NCI-H748 (cell line): ENCODE measurements around the gene ABCC3.
"Not testable (repeated sequence)": the region's sequence is repeated elsewhere in the genome, so short reads cannot be mapped to it uniquely, and the experiment has no call there.

ENCODE experiments used
- DNase-seq: peaks from one replicate; lab custom pipeline; 2025; ENCODE audit not compliant: unreplicated experiment; lab: John Stamatoyannopoulos, UW

ABCC3 gene

DNA sequence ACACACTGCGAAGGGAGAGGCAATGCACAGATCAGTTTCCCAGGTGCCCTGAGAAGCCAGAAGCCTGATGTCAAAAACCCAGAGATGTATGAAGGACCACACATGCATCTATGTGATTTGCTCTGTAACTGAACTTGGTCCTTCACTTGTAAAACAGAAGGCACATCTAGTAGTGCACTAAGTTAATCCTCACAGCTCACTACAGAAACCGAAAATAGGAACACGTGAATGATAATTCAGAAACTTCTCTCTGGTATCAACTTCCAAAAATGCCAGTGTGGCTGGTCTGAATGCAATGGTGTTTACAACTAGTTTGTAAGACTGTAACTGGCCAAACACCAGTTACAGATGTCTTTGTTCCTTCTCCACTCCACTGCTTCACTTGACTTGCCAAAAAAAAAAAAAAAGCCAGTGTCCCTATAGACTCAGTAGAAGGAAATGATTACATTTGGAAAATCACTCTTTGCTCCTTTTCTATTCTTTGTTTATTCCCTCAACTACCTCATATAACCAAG, 61.7 kb downstream of the ABCC3 start:
- DNase-seq = no peak

DNA sequence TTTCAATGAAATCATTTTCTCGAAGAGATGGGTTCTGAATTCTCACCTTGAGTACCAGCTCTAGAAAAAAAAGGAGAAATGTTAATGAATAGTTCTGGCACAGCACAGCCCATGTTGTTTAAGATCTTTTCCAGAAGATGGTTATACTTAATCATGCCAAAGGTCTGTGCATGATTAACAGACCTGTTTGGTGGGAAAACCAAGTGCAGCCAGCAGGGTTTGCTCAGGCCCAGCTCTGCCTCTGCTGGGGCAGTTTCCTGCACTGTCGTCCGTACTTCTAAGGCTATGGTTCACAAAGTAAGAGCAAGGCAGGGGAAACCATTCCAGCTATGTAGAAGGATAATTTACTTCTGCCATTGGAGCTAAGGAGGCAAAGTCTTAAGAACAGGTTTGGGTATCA, 62.4 kb downstream of the ABCC3 start:
- DNase-seq = no peak

DNA sequence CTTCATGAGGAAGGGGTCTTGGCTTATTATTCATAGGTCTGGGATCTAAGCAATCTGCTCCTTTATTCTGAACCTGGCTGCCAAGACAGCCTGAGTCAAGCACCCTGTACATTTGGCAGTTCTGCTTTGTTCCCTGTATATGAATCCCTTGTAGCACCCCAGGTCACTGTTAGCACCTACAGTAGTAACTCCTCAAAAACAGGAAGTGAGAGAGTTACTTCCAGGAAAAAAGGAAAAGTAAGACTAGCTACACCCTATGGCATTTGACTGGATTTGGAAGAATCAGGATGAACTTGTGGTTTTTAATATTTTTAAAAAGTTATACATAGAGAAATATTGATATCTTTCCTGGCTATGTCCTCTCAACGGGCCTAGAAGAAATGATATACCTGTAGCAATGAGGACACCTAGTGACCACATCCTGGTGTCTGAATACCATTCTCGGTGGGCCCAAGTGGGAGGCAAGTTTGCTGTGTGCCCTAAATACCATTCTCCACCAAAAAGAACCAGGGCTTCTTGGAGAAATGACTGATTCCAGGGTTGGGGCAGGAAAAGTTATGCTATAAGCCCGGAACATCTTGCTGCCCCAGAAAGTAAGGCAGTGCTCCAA, 63.1 kb downstream of the ABCC3 start:
- DNase-seq = no peak

DNA sequence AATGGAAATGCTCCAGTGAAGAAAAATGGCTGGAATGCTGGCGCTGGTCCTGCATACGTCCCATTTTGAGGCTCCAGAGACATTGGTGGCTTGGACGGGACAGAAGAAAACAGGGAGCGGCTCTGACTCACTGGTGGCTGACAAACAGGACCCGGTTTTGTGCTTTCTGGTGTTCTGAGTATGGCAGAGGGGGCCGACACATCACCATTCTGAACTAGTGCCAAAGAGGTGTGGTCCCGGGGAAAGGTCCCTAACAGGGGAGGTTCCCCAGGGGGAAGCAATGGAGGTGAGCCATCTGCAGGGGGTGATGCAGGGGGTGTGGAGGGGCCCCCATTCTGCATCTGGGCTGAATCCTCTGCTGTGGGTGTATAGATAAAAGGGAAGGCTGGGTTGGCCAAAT, 64.7 kb downstream of the ABCC3 start:
- DNase-seq = no peak

DNA sequence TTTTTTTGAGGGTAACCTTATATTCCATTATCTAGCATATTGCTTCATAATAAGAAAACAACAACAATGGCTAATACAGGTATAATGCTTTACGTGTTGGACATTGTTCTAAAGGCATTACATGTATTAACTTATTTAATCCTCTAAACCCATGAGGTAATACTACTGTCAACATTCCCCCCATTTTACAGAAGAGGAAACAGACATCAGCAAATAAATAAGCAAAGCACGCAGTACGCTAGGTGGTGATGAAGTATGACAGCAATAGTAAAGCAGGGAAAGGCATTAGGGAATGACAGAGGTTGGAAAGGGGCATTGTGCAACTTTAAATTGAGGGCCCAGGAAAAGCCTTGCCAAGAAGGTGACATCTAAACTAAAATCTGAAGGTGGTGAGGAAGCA, 68.5 kb downstream of the ABCC3 start:
- no peak for DNase-seq

DNA sequence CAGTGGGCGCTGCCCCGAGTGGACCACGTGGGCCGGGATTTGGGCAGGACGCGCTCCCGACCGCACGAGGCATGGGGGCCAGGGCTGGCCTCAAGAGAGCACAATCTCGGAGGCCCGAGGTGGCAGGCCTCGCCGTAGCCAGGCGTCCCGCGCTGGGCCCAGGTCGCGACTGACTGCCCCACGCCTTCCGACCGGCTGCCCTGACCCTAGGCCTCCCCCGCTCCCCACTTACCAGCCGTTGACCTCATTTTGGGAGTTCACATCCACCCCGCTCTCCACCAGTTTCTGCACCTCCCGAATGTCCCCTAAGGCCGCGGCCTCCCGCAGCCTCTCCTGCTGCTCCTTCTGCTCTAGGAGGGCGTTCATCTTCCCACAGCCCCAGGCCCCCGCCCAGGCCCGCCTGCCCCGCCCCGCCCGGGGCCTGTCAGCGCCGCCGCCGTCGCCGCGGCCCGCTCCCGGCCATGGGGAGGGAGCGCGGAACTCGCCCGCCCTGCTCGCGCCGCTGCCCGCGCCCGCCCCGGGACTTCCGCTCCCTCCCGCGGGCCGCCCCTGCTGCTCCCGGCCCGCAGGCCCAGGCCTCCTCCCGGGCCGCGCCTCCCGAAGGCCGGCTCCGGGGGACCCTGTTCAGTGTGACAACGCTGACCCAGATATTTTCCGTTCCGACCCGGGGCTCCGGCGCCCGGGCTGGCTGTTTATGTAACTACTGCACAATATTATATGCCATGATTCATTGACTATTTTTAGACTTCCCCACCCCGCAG, 72.8 kb downstream of the ABCC3 start, which contains the start of gene ANKRD40:
TSS of gene ANKRD40 (minus strand) at position 626 of the 761 bp plus-strand sequence. CDS start at position 366, 260 bp downstream.
- DNase-seq = peak; percentile 91

DNA sequence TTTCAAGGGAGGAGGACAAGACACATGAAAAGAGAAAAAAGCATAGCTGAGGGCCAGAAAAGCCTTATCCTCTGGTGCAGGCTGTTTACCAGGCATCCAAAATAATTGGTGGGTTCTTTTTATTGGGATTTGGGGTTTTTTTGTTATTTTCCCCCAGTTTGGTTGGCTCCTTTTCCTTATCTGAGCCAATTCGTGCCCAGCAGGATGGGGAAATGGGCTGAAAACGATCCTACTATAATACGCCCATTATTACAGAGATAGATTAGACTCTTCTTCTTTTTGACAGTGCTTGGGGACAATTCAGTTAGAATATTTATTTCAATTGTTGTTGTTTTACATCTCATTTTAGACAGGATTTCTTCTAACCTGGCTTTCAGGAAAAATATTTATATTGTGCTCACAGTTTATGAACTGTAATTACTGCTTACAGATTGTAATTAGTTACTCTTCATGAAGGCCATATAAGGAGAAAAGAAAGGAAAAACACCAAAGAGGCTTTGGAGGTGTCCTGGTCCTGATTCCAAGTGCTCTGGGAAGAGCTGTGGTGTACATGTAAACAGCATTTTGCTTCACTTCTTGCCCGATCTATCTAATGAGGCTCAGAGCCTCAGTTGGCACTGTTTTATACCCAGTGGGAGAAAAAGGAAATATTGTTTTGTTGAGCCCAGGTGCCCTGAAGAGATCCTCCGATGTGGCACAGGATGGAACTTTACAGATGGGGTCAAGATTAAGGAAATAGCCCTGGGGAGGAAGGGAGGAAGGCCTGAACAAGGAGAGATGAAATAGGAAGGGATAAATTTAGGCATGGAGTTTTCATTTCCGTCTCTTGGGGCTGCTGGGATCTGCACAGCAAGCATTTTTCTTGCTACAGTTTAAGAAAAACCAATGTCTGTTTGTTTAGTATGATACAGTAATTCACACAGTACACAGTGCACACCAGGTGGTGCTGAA, 73.6 kb downstream of the ABCC3 start:
- DNase-seq = peak; percentile 38

DNA sequence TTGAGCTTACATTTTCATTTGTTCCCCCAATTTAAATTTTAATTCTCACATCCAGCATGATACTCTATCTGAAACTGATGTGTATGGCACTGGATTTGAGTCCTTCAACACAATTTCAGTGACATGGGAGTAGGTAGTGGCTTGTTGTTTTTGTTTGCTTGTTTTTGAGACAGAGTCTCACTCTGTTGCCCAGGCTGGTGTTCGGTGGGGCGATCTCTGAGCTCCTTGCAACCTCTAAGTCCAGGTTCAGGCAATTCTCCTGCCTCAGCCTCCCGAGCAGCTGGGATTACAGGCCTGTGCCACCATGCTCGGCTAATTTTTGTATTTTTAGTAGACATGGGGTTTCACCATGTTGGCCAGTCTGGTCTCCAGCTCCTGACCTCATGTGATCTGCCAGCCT, 74.4 kb downstream of the ABCC3 start:
- DNase-seq = not testable (repeated sequence)

DNA sequence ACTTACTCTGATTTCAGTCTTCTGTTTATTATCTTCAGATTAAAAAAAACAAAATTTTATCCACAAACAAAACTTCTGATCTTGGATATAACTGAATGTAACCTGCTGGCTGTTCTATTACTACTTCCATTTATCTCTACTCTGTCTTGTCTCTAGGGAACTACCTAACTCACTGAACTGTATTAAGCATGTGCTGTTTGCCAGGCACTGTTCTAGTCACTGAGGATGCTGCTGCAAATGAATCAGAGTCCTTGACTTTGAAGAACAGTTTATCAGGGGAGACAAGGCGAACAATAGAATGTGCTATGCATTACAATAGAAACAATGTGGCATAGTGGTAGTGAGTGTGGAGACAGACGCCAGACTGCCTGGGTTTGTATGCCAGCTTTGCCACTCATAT, 75.3 kb downstream of the ABCC3 start:
- no peak for DNase-seq

DNA sequence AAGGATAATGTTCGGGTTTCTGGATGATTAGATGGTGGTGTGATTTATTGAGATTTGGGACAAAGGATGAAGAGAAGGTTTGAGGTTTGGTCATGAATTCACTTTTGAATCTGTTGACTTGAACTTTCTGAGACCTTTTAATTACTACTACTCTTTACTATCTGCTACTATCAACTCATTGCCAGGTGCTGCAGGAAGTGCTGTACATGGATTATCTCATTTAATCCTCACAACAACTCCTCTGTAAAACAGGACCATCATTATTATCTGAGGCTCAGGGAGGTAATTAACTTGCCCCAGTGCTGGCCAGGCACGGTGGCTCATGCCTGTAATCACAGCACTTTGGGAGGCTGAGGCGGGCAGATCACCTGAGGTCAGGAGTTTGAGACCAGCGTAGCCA, 76.0 kb downstream of the ABCC3 start:
- no peak for DNase-seq

DNA sequence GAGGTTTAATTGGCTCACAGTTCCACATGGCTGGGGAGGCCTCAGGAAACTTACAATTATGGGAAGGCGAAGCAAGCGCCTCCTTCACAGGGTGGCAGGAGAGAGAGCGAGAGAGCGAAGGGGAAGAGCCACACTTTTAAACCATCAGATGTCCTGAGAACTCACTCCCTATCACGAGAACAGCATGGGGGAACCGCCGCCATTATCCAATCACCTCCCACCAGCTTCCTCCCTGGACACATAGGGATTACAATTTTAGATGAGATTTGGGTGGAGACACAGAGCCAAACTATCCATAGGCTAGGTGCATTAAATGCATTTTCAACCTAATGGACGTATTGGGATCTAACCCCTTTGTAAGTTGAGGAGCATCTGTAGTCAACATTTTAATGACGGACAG, 78.0 kb downstream of the ABCC3 start:
- DNase-seq = no peak

DNA sequence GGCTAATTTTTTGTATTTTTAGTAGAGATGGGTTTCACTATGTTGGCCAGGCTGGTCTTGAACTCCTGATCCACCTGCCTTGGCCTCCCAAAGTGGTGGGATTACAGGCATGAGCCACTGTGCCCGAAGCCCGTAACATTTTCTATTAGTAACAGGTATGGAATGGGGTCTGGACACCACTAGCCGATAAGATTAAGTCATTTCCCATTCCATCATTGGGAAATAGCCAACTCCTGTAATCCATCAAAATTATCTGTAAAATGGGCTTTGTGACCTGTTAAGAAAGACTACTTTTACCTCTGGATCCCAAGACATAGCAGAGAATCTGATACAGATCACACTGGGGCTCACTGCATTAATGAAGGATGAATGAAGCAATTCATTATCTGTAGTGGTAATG, 80.8 kb downstream of the ABCC3 start:
- no peak for DNase-seq

DNA sequence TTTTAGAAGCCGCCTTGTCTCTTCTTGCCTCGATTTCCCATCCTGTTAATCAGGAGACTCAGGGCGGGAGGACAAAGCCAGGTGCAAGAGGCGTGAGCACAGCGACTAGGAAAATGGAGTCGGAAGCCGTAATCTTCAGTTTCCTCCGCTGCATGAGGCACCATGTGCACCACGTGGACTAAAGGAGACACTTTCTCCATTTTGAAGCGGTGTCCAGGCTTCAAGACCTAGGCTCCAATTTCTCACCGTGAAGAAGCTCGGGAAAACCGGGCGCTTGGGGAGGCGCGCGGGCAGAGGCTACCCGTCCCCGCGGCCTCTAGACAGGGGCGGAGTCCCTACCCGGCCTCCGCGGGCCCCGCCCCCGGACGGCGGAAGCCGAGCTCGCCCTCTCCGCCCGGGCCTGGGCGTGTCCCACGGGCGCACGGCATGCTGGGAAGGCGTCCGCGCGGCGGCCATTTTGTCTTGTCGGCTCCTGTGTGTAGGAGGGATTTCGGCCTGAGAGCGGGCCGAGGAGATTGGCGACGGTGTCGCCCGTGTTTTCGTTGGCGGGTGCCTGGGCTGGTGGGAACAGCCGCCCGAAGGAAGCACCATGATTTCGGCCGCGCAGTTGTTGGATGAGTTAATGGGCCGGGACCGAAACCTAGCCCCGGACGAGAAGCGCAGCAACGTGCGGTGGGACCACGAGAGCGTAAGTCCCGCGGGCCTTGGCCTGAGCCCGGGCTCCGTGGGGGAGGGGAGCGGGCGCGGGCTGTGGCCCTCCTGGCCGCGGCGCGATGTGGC, 84.7 kb downstream of the ABCC3 start, which contains the start of gene LUC7L3:
TSS of gene LUC7L3 (plus strand) at position 460 of the 780 bp plus-strand sequence. CDS start at position 590, 130 bp downstream.
- peak; percentile 96 for DNase-seq

DNA sequence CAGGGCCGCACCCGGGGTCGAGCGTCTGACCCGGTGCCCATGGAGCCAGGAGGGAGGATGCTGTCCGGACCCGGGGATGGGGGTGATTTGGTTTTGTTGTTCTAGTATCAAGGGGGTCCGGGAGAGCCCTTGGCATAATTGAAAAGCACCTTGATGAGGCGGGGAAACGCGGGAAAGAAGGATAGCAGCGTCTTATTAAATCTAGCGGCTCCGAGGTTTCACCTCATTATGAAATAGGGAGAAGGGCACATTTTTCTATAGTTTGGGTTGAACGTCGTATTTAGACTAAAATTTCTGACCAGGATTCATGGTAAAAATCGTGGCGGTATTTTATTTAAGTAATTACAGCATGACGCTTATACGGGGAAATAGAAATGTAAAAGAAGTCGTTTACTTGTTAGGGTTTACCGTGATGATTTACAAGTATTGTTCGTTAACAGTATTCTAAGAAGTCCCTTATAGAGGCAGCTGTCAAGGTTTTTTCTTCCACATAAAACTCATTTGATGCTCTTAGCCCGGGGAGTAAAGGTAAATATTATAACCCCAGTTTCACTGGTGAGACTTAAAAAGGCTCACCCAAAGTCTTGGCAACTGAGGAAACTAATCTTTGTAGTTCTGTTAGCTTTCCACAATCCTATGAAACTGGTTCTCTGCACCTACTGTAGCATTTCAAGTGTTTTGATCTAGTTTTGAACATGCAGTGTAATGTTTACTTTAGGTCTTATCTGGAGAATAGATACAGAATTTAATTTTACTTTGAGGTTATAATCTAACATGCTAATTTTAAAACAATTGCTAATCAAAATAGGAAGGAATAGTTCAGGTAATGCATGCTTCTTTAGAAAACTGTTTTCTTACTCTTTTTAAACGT, 85.5 kb downstream of the ABCC3 start:
- DNase-seq = peak; percentile 73

DNA sequence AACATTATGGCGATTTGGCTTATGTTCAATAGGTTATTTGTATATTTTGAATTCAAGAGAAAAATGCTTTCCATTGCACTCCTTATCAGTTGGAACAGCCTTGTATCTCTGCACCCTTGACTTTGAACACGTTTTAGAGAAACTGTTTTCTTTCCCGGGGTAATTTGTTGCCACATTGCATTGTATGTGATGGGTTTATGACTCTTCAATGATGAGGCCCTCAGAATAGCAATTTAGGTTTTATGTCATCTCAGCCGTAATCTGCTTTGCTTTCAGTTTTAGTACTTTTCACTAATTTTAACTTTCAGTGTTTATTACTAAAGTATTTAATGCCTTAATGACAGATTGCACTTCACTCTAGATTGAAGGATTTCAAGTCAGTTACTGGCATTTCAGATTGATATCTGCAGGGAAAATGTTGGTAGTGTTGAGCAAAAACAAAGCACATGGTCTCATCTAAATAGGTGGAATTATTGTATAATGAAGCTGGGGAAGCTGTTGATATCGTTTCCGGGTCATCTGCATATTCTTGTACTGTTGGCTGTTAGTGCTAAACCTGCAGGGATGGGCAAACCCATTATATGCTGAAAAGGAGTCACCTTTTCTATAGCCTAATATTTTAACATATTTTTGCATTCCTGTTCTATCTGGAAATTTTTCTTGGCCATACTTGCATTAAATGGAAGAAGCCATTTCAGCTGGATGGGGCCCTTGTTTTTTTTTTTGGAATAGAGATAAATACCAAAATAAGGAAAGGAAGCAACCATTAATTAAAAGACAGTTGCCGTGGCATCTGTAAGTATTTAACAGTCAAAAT, 86.7 kb downstream of the ABCC3 start:
- DNase-seq = peak; percentile 7

DNA sequence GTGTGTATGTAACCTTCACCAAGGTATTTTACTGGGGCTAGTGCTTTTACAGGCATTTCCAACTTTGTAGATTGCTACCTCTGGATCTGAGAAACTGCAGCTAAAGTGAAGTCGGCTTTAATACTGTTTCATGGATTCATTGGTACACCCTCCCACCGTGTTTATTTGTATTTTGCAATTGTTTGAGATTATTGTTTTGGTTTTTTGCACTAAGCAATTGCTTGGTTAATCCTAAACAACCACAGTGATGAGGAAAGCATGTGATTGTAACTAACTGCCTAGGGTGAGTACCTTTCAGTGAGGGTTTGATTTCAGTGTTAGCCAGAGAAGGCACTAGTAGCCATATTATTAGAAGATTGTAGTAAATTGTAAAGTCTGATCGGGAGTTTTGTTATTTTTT, 88.1 kb downstream of the ABCC3 start:
- DNase-seq = no peak

DNA sequence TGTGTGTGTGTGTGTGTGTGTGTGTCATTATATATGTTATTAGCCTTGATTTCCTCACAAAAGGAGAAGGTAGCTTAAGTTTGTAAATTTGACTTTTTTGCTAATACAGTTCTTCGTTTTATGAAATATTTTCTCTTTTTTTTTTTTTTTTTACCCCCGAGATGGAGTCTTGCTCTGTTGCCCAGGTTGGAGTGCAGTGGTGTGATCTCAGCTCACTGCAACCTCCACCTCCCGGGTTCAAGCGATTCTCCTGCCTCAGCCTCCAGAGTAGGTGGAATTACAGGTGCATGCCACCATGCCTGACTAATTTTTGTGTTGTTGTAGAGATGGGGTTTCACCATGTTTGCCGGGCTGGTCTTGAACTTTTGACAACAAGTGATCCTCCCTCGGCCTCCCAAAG, 89.9 kb downstream of the ABCC3 start:
- DNase-seq = not testable (repeated sequence)

DNA sequence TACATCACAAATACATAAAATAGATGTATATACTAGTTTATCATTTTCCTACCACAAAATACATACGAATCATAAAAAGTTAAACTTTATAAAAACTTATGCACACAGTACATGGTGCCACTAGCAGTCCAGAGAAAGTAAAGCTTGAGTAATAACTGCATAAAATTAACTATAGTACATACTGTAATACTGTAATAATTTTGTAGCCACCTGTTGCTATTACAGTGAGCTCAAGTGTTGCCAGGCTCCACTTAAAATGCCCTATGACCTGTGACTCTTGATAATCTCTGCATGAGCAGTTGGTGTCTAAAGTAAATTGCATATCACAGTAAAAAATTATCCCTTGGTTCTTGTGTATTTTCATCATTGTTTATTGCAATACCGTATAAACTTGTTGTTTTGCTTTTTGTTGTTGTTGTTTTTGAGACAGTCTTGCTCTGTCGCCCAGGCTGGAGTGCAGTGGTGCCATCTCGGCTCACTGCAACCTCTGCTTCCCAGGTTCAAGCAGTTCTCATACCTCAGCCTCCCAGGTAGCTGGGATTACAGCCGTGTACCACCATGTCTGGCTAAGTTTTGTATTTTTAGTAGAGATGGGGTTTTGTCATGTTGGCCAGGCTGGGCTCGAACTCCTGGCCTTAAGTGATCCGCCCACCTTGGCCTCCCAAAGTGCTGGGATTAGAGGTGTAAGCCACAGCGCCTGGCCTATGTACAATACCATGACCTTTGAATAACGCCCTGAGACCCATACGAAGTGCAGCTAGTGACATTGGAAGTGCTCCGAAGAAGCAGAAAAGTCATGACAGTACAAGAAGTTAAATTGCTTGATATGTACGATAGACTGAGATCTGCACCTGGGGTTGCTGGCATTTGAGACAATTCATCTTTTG, 91.3 kb downstream of the ABCC3 start:
- no peak for DNase-seq
